Caco-2 (cell line): ENCODE results near the gene DIAPH3. TPM values are rescaled to one million over a fixed set of nuclear protein-coding genes. Genes with fewer than 3 reads are reported as not detected.
A peak's percentile ranks its signal among the peaks of the same experiment; 100 is the strongest.

Experiments
- BruUV-seq: library from RNA; stranded (reverse); fragments of 400-500 nt; replicated peaks from 2 replicates; lab custom pipeline; 2021; lab: Mats Ljungman, UMichigan
- CTCF ChIA-PET: fragments of 300-600 bp; sonication (Branson Sonifier 250); formaldehyde crosslinking; loops from one replicate; lab custom pipeline; 2022; ENCODE audit warnings: antibody characterized with exemption; lab: Charles Lee
- POLR2A ChIA-PET: fragments of 300-600 bp; sonication (Branson Sonifier 250); formaldehyde crosslinking; loops from one replicate; lab custom pipeline; 2022; ENCODE audit warnings: antibody characterized with exemption; lab: Charles Lee
- DNase-seq, 2 experiments: peaks; one replicate each; pipeline versions ENCODE4 v3.0.0 to v3.0.0-alpha.2; 2020 to 2022
- H3K27me3 ChIP-seq: replicated peaks from 2 replicates; pipeline ENCODE4 v1.6.0; 2011; ENCODE audit warnings: low read length; ENCODE audit not compliant: control insufficient read depth, insufficient read depth
- H3K36me3 ChIP-seq: 2 replicates; pipeline ENCODE4 v1.5.1; 2011; ENCODE audit warnings: low read length; ENCODE audit not compliant: control insufficient read depth, insufficient read depth
- H3K4me1 ChIP-seq: fragments of 250-450 bp; sonication (Bioruptor Pico); 2 replicates; pipeline ENCODE4 v1.5.1; 2020; ENCODE audit warnings: mild to moderate bottlenecking
- H3K4me3 ChIP-seq: 2 replicates; pipeline ENCODE4 v1.5.1; 2011; ENCODE audit warnings: low read depth, mild to moderate bottlenecking, control low read depth, low read length
- H3K9me3 ChIP-seq: fragments of 250-450 bp; sonication (Bioruptor Pico); 2 replicates; pipeline ENCODE4 v1.5.1; 2020; ENCODE audit warnings: mild to moderate bottlenecking, moderate library complexity
- H3K27ac Mint-ChIP-seq: one replicate; pipeline ENCODE4 v1.8.0; 2022; ENCODE audit warnings: mixed read lengths; ENCODE audit not compliant: unreplicated experiment
- H3K27me3 Mint-ChIP-seq: one replicate; pipeline ENCODE4 v1.8.0; 2022; ENCODE audit warnings: mixed read lengths; ENCODE audit not compliant: insufficient read depth, unreplicated experiment
- H3K36me3 Mint-ChIP-seq: one replicate; pipeline ENCODE4 v1.8.0; 2022; ENCODE audit warnings: mild to moderate bottlenecking, mixed read lengths; ENCODE audit not compliant: insufficient read depth, unreplicated experiment
- H3K4me1 Mint-ChIP-seq: one replicate; pipeline ENCODE4 v1.8.0; 2022; ENCODE audit warnings: low read depth, mixed read lengths; ENCODE audit not compliant: unreplicated experiment
- H3K4me3 Mint-ChIP-seq: one replicate; pipeline ENCODE4 v1.8.0; 2022; ENCODE audit warnings: mild to moderate bottlenecking, moderate library complexity, mixed read lengths; ENCODE audit not compliant: unreplicated experiment
- H3K9me3 Mint-ChIP-seq: one replicate; pipeline ENCODE4 v1.8.0; 2022; ENCODE audit warnings: mixed read lengths; ENCODE audit not compliant: unreplicated experiment
- intact Hi-C: fragments of 100-400 bp; cut with micrococcal nuclease; formaldehyde crosslinking; loops from one replicate; pipeline ENCODE4 v1.10.0; 2022; ENCODE audit not compliant: unreplicated experiment
- total RNA-seq: library from RNA; stranded (reverse); gene quantifications from 2 replicates; pipeline ENCODE4 v1.2.3, GENCODE V29; 2022
- TF ChIP-seq, protein P1 (sequence below), 2 experiments: fragments of 200-600 bp in 1 of 2; IDR thresholded peaks; 1 replicate in 1 of 2; 2 replicates in 1 of 2; pipeline versions ENCODE4 v1.5.1 to v1.8.0; 2011 to 2022; ENCODE audit warnings: antibody characterized with exemption in 1 of 2, control low read depth in 1 of 2, inconsistent platforms in 1 of 2, low read depth in 1 of 2, low read length in 1 of 2, mild to moderate bottlenecking in 1 of 2, moderate library complexity in 1 of 2; ENCODE audit not compliant: insufficient read depth in 1 of 2, severe bottlenecking in 1 of 2, unreplicated experiment in 1 of 2

Gene DIAPH3
- total RNA-seq, 1 experiment from 2014 or later, result 60.6 TPM

DNA sequence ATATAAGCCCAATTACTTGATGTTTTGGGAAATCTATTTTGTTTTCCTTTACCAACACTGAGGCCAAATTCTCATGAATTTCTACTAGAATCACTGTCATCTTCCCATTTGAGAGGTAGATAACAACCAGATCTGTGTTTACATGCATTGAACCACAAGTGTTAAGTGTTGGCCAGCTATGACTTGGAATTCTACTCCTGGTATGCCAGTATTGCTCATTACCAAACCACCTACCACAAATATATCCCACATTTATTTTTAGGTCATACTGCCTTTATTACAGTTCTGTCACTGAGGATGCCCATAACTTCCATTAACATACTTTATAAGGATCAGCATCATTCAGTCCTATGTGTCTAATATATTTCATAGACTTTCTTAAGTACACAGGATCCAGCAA is 328.9 kb downstream of the DIAPH3 start:
- Mint-ChIP-seq H3K4me3 (peak overlapping the region; percentile 46), H3K27ac (peak overlapping the region; percentile 97), H3K27me3 (no peaks in the 10 kb centered on the region), H3K9me3 (no peaks in the 10 kb centered on the region), H3K36me3 (peaks cover 7% of the 10 kb centered on the region), H3K4me1 (peaks cover 28% of the 10 kb centered on the region)
- DNase-seq, result no peak
- H3K4me1 ChIP-seq, result peaks cover 59% of the 10 kb centered on the region
- H3K4me3 ChIP-seq, result no peak overlapping the region
- no peaks in the 10 kb centered on the region for H3K9me3 ChIP-seq
- no TSS peak for BruUV-seq
- intact Hi-C loops, result loop anchor here (5.0 kb wide), 1 partner anchor 392 kb away; no protein-coding TSS in a partner anchor
- no peaks in the 10 kb centered on the region for H3K27me3 ChIP-seq
- H3K36me3 ChIP-seq, result no peaks in the 10 kb centered on the region
- TF ChIP-seq, protein P1, sequence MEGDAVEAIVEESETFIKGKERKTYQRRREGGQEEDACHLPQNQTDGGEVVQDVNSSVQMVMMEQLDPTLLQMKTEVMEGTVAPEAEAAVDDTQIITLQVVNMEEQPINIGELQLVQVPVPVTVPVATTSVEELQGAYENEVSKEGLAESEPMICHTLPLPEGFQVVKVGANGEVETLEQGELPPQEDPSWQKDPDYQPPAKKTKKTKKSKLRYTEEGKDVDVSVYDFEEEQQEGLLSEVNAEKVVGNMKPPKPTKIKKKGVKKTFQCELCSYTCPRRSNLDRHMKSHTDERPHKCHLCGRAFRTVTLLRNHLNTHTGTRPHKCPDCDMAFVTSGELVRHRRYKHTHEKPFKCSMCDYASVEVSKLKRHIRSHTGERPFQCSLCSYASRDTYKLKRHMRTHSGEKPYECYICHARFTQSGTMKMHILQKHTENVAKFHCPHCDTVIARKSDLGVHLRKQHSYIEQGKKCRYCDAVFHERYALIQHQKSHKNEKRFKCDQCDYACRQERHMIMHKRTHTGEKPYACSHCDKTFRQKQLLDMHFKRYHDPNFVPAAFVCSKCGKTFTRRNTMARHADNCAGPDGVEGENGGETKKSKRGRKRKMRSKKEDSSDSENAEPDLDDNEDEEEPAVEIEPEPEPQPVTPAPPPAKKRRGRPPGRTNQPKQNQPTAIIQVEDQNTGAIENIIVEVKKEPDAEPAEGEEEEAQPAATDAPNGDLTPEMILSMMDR (IDR thresholded peaks at IDR 0.05; ENCODE audit: insufficient read depth in 1 of 2, low read depth in 1 of 2, low read length in 1 of 2, severe bottlenecking in 1 of 2, unreplicated experiment in 1 of 2), result no peak
- ChIA-PET CTCF (interaction anchor here (1.0 kb wide), 1 partner anchor 154 kb away, joined by 3 read pairs; no protein-coding TSS in a partner anchor), POLR2A (no interaction called here)

GRCh38 chr13:59829690-59830089 is 334.0 kb downstream of the DIAPH3 start:
- H3K4me1 ChIP-seq, result peaks cover 8% of the 10 kb centered on the region
- H3K27me3 ChIP-seq, result no peaks in the 10 kb centered on the region
- intact Hi-C loops, result no loop called here
- no TSS peak for BruUV-seq
- Mint-ChIP-seq H3K27me3 (no peaks in the 10 kb centered on the region), H3K36me3 (peaks cover 15% of the 10 kb centered on the region), H3K4me3 (no peak overlapping the region), H3K27ac (no peak overlapping the region), H3K9me3 (peaks cover 9% of the 10 kb centered on the region), H3K4me1 (peaks cover 6% of the 10 kb centered on the region)
- TF ChIP-seq, protein P1 (IDR thresholded peaks at IDR 0.05; ENCODE audit: insufficient read depth in 1 of 2, low read depth in 1 of 2, low read length in 1 of 2, severe bottlenecking in 1 of 2, unreplicated experiment in 1 of 2), result no peak
- no peaks in the 10 kb centered on the region for H3K36me3 ChIP-seq
- peaks cover 5% of the 10 kb centered on the region; the same call in 1 of the 2 replicates for H3K9me3 ChIP-seq
- ChIA-PET POLR2A (no interaction called here), CTCF (no interaction called here)
- no peak overlapping the region for H3K4me3 ChIP-seq
- DNase-seq, result no peak

DNA sequence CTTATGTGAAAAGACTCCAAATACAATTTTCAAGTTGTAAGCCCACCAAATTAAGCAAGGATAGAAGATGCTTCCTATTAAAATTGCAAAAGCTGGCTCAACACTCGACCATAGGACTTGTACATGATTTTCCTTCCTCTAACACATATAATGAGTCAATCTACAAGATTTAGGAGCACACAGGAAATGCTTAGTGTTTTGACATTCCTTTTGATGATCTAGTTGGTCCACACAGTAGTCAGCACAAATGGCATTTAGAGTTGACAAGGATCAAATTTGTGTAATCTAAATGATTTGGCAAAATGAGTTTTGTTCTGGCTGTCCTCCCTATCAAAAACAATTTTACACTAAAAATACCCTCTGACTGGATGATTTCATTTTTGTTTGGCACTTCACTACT is 340.2 kb downstream of the DIAPH3 start:
- intact Hi-C loops, result no loop called here
- TF ChIP-seq, protein P1 (IDR thresholded peaks at IDR 0.05; ENCODE audit: insufficient read depth in 1 of 2, low read depth in 1 of 2, low read length in 1 of 2, severe bottlenecking in 1 of 2, unreplicated experiment in 1 of 2), result no peak
- H3K27me3 ChIP-seq, result no peaks in the 10 kb centered on the region
- no peak for DNase-seq
- Mint-ChIP-seq H3K4me1 (no peaks in the 10 kb centered on the region), H3K4me3 (no peak overlapping the region), H3K36me3 (no peaks in the 10 kb centered on the region), H3K9me3 (peaks cover 9% of the 10 kb centered on the region), H3K27ac (no peak overlapping the region), H3K27me3 (no peaks in the 10 kb centered on the region)
- H3K9me3 ChIP-seq, result peaks cover 5% of the 10 kb centered on the region; the same call in 1 of the 2 replicates
- no peaks in the 10 kb centered on the region for H3K4me1 ChIP-seq
- no peak overlapping the region for H3K4me3 ChIP-seq
- ChIA-PET POLR2A (no interaction called here), CTCF (no interaction called here)
- no TSS peak for BruUV-seq
- no peaks in the 10 kb centered on the region for H3K36me3 ChIP-seq
